AG04450 (cell line): ENCODE measurements around the gene PNMA8C. TPM values are rescaled to one million over a fixed set of nuclear protein-coding genes. Genes with fewer than 3 reads are reported as not detected.
A peak's percentile ranks its signal among the peaks of the same experiment; 100 is the strongest.

Experiments
- CTCF ChIA-PET: fragments of 300-600, 350-600 bp; formaldehyde crosslinking; extraction: SDS; loops from one replicate; lab custom pipeline; 2022; ENCODE audit warnings: antibody characterized with exemption, inconsistent platforms; lab: Charles Lee
- POLR2A ChIA-PET: fragments of 350-600 bp; formaldehyde crosslinking; extraction: SDS; loops from one replicate; lab custom pipeline; 2021; ENCODE audit warnings: antibody characterized with exemption, inconsistent platforms; lab: Yijun Ruan, JAX
- DNase-seq: peaks from one replicate; pipeline ENCODE4 v3.0.0-alpha.2; 2011; ENCODE audit warnings: low read depth, low spot score
- H3K27ac ChIP-seq: one replicate; pipeline ENCODE4 v1.5.1; 2012; ENCODE audit warnings: low read depth, low read length, control low read depth
- H3K27me3 ChIP-seq: one replicate; pipeline ENCODE4 v1.6.0; 2012; ENCODE audit warnings: low read length; ENCODE audit not compliant: control insufficient read depth, insufficient read depth
- H3K4me3 ChIP-seq: 2 replicates; pipeline ENCODE4 v1.5.1; 2011; ENCODE audit warnings: mild to moderate bottlenecking, low read depth, low read length, control low read depth
- H3K9me3 ChIP-seq: 2 replicates; pipeline ENCODE4 v1.5.1; 2012; ENCODE audit warnings: low read length; ENCODE audit not compliant: control insufficient read depth, insufficient read depth
- CTCF ChIP-seq: IDR thresholded peaks from 2 replicates; pipeline ENCODE4 v1.5.1; 2011; ENCODE audit warnings: low read depth, low read length, control low read depth, inconsistent platforms
- polyA plus RNA-seq: library from polyadenylated mRNA; depleted of rRNA; stranded (reverse); fragments of >200 nt; gene quantifications from 2 replicates; pipeline ENCODE4 v1.2.3, GENCODE V29; 2011

PNMA8C gene
- polyA plus RNA-seq, 1 experiment, result 0.21 TPM

GRCh38 chr19:46410205-46411087, 18.3 kb downstream of the PNMA8C start:
- ChIA-PET CTCF (no interaction called here), POLR2A (no interaction called here)
- Histone ChIP-seq H3K9me3 (peaks cover 10% of the 10 kb centered on the region; the same call in 1 of the 2 replicates), H3K27ac (no peak overlapping the region), H3K4me3 (peak overlapping the region; percentile 74), H3K27me3 (peaks cover 3% of the 10 kb centered on the region)
- TF ChIP-seq CTCF, result no peak
- DNase-seq, result no peak

GRCh38 chr19:46409191-46409590, 19.5 kb downstream of the PNMA8C start:
- Histone ChIP-seq H3K9me3 (peaks cover 8% of the 10 kb centered on the region; the same call in 1 of the 2 replicates), H3K27ac (no peak overlapping the region), H3K4me3 (no peak overlapping the region), H3K27me3 (peaks cover 3% of the 10 kb centered on the region)
- no peak for TF ChIP-seq CTCF
- CTCF ChIA-PET, result no interaction called here
- DNase-seq, result no peak
- POLR2A ChIA-PET, result interaction anchor here (0.9 kb wide), 1 partner anchor 192 kb away, joined by 3 read pairs; the partner anchor contains the start of gene CALM3

- POLR2A ChIA-PET, result interaction anchor here (0.7 to 0.9 kb wide), 2 partner anchors 13 to 193 kb away, joined by 3 to 6 read pairs; partner anchors contain the start of gene CALM3
- no peak overlapping the region for H3K27ac ChIP-seq
- H3K9me3 ChIP-seq, result peaks cover 3% of the 10 kb centered on the region; the same call in 1 of the 2 replicates
- DNase-seq, result no peak
- TF ChIP-seq CTCF, result no peak
- 0 out of 2 replicates have a peak overlapping the region, but pooled peaks have one; percentile 20 for H3K4me3 ChIP-seq
- CTCF ChIA-PET, result interaction anchor here (0.6 kb wide), 1 partner anchor 57 kb away, joined by 3 read pairs; no protein-coding TSS in a partner anchor
- peaks cover 3% of the 10 kb centered on the region for H3K27me3 ChIP-seq
Observed at GRCh38 chr19:46408664-46409039, 20.1 kb downstream of the PNMA8C start.

- ChIA-PET POLR2A (interaction anchor here (0.7 to 0.9 kb wide), 2 partner anchors 12 to 193 kb away, joined by 3 to 6 read pairs; partner anchors contain the start of gene CALM3), CTCF (interaction anchor here (0.6 kb wide), 1 partner anchor 57 kb away, joined by 3 read pairs; no protein-coding TSS in a partner anchor)
- H3K27ac ChIP-seq, result no peak overlapping the region
- H3K9me3 ChIP-seq, result no peaks in the 10 kb centered on the region; the same call in 1 of the 2 replicates
- H3K4me3 ChIP-seq, result 0 out of 2 replicates have a peak overlapping the region, but pooled peaks have one; percentile 20
- DNase-seq, result no peak
- no peak for TF ChIP-seq CTCF
- peaks cover 3% of the 10 kb centered on the region for H3K27me3 ChIP-seq
Observed at GRCh38 chr19:46407856-46408663, 20.7 kb downstream of the PNMA8C start.
